BE2C (cell line): ENCODE results near the gene AKT2.

Experiments used
- DNase-seq: peaks from one replicate; pipeline ENCODE4 v3.0.0-alpha.2; 2020
- H3K27me3 ChIP-seq: fragments of 250-450 bp; sonication (Bioruptor Pico); 2 replicates; pipeline ENCODE4 v1.5.1; 2020; ENCODE audit warnings: mild to moderate bottlenecking
- H3K36me3 ChIP-seq: fragments of 250-450 bp; sonication (Bioruptor Pico); 2 replicates; pipeline ENCODE4 v1.5.1; 2020; ENCODE audit warnings: mild to moderate bottlenecking
- H3K4me1 ChIP-seq: fragments of 250-450 bp; sonication (Bioruptor Pico); 2 replicates; pipeline ENCODE4 v1.5.1; 2020
- H3K4me3 ChIP-seq: 2 replicates; pipeline ENCODE4 v1.5.1; 2011; ENCODE audit warnings: low read depth, low read length
- H3K9me3 ChIP-seq: fragments of 250-450 bp; sonication (Bioruptor Pico); 2 replicates; pipeline ENCODE4 v1.5.1; 2020
- TF ChIP-seq, protein P1 (sequence below): IDR thresholded peaks from 2 replicates; pipeline ENCODE4 v1.5.1; 2012; ENCODE audit warnings: mild to moderate bottlenecking, low read depth, low read length

The AKT2 gene

DNA sequence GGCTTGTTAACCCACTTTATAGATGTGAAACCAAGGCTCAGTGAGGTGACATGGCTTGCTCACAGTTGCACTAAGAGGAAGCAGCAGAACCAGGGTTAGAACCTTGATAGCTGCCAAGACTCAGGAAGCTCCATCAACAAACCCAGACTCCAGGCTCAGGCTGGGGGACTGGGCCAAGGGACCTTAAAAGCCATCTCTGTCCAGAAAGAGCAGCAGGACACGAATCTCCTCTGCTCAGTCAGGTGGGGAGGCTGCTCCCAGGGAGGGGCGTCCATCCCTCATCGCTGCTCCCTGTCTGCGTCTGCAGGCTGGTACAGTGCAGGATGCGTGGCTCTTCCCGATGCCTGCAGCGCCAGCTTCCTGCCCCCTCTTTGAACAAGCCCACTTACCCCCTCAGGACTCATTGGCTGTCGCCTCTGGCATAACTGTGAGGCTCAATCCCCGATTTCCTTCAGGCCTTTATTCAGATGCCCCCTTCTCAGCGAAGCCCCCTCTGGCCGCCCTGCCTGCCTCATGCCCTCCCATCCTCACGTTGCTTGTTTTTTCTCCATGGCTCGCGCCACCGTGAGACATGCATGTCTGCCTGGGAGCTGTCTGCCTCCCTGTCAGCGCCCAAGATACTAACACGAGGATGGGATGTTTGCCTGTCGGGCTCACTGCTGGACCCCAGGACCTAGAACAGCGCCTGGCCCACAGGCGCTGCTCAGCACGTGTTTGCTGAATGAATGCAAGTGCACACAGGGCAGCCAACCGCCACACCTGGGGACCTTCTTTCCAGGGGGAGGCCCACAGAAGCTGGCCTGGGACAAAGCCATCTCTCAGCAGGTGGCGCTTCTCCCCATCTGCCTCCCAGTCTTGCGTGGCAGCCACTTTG, 21.5 kb downstream of the AKT2 start:
- H3K4me3 ChIP-seq = no peak overlapping the region

DNA sequence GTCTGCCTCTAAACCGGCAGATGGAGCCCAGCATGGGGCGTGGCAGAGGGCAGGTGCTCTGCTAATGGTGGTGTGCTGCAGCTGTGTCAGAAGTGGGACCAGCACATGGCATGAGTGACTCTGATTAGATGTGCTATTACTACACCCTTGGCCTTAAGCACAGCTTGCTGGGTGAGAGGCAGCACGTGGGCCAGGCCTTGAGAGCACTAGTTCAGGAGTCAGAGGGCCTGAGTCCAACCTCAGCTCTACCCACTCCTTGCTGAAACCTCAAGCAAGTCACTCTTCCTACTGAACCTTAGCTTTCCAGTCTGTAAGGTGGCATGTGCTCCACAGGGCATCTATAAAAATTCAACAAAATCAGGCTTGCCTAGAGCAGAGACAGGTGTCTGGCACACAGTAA, 22.7 kb downstream of the AKT2 start:
- H3K4me3 ChIP-seq = no peak overlapping the region
- H3K36me3 ChIP-seq = peaks cover 24% of the 10 kb centered on the region
- no peaks in the 10 kb centered on the region for H3K9me3 ChIP-seq
- no peak for DNase-seq
- TF ChIP-seq, protein P1, sequence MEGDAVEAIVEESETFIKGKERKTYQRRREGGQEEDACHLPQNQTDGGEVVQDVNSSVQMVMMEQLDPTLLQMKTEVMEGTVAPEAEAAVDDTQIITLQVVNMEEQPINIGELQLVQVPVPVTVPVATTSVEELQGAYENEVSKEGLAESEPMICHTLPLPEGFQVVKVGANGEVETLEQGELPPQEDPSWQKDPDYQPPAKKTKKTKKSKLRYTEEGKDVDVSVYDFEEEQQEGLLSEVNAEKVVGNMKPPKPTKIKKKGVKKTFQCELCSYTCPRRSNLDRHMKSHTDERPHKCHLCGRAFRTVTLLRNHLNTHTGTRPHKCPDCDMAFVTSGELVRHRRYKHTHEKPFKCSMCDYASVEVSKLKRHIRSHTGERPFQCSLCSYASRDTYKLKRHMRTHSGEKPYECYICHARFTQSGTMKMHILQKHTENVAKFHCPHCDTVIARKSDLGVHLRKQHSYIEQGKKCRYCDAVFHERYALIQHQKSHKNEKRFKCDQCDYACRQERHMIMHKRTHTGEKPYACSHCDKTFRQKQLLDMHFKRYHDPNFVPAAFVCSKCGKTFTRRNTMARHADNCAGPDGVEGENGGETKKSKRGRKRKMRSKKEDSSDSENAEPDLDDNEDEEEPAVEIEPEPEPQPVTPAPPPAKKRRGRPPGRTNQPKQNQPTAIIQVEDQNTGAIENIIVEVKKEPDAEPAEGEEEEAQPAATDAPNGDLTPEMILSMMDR = no peak
- H3K27me3 ChIP-seq = no peaks in the 10 kb centered on the region
- no peaks in the 10 kb centered on the region; the same call in 1 of the 2 replicates for H3K4me1 ChIP-seq

More for the DNA sequence above, 21.5 kb downstream of the AKT2 start:
- H3K36me3 ChIP-seq = peaks cover 24% of the 10 kb centered on the region
- H3K4me1 ChIP-seq = no peaks in the 10 kb centered on the region; the same call in 1 of the 2 replicates
- no peak for DNase-seq
- H3K27me3 ChIP-seq = no peaks in the 10 kb centered on the region
- no peaks in the 10 kb centered on the region for H3K9me3 ChIP-seq
- TF ChIP-seq, protein P1 = no peak

DNA sequence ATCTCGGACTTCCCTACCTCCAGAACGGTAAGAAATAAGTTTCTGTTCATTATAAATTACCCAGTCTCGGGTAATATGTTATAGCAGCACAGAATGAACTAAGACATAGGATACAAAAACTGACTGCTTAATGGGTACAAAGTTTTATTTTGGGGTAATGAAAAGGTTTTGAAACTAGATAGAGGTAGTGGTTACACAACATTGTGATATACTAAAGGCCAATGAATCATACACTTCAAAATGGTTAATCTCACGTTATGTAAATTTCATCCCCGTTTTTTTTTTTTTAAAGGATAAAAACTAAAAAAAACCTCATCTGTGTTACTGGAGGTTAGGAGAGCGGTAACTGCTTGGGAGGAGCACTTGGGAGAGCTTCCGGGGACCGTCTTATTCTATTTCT, 23.5 kb downstream of the AKT2 start:
- H3K9me3 ChIP-seq = no peaks in the 10 kb centered on the region
- TF ChIP-seq, protein P1 = no peak
- no peaks in the 10 kb centered on the region; the same call in 1 of the 2 replicates for H3K4me1 ChIP-seq
- DNase-seq = no peak
- no peak overlapping the region for H3K4me3 ChIP-seq
- peaks cover 24% of the 10 kb centered on the region for H3K36me3 ChIP-seq
- H3K27me3 ChIP-seq = no peaks in the 10 kb centered on the region

DNA sequence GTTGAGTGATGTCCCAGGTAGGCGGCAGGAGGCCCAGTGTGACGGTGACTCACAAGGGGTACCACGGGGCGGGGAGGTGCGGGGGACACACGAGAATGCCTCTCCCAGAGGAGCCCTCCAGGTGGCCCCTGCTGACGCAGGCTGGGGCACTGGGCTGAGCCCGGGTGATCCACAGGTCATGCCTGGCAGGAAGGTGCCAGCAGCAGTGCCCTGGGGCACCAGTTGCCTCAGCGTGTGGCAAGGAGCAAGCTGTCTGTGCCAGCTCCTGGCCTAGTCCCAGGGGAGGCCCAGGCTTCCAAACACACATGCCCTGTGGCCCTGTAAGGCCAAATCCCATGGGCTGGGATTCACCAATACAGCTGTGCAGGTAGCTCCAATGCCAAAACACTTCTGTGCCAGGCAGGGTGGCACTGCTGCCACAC, 28.0 kb downstream of the AKT2 start:
- H3K36me3 ChIP-seq = peaks cover 24% of the 10 kb centered on the region
- DNase-seq = no peak
- H3K9me3 ChIP-seq = no peaks in the 10 kb centered on the region
- H3K4me1 ChIP-seq = no peaks in the 10 kb centered on the region
- no peak overlapping the region for H3K4me3 ChIP-seq
- TF ChIP-seq, protein P1 = no peak
- no peaks in the 10 kb centered on the region for H3K27me3 ChIP-seq

DNA sequence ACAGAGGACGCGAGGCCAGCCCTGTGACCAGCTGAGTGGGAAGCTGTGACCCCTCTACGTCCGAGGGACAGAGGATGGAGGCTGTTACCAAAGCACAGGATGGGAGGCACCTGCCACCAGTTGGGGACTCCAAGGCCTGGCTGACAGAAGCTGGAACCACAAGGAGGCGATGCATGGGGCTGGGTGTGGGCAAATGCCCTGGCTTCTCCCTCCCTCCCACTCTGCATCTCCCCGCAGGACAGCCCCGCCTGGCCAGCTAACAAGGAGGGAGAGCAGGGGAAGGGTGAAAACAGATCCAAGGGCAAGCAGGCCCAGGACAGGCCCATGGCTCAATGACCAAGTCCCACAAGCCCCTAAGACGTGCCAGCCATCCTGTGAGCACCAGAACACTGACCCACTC, 28.6 kb downstream of the AKT2 start:
- Histone ChIP-seq H3K4me3 (no peak overlapping the region), H3K36me3 (peaks cover 28% of the 10 kb centered on the region), H3K9me3 (no peaks in the 10 kb centered on the region), H3K27me3 (no peaks in the 10 kb centered on the region), H3K4me1 (no peaks in the 10 kb centered on the region)
- TF ChIP-seq, protein P1 = no peak
- no peak for DNase-seq

DNA sequence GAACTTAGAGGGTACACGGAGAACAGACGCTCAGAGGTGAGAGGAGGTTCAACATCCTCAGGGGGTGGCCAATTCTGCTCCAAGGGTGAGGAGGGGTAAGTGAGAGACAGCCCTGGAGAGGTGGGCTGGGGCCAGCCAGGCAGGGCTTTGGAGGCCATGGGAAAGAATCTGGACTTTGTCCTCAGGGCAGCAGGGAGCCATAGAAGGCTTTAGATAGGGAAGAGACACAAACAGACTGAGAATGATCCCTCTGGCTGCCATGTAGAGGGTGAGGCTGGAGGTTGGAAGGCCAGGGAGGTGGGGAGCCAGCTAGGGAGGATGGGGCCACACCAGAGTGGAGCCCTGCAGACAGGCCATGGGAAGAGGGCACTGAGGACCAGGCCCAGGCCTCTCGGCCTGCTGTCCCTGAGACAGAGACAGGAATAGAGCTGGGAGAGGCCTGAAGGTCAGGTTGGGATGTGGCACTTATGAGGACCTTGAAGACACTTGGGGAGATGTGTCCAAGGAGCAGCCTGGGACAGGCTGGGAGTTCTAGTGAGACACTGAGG, 29.5 kb downstream of the AKT2 start:
- H3K4me1 ChIP-seq = no peaks in the 10 kb centered on the region
- H3K9me3 ChIP-seq = no peaks in the 10 kb centered on the region
- H3K36me3 ChIP-seq = peaks cover 30% of the 10 kb centered on the region
- no peaks in the 10 kb centered on the region for H3K27me3 ChIP-seq
- TF ChIP-seq, protein P1 = no peak
- no peak overlapping the region for H3K4me3 ChIP-seq
- DNase-seq = no peak
